ENCODE results near the gene EQTN. TPM values are rescaled to one million over a fixed set of nuclear protein-coding genes. Genes with fewer than 3 reads are reported as not detected.

Gene EQTN
- total RNA-seq, 1 experiment from 2014 or later: not detected

- ATAC-seq (no peak), DNase-seq (ENCODE audit: low read depth, low spot score) (no peak)
- no peak overlapping the region for H2AFZ ChIP-seq (ENCODE audit: low read depth, low read length, poor library complexity, severe bottlenecking)
- no peaks in the 10 kb centered on the region for H3K9me2 ChIP-seq (ENCODE audit: insufficient read depth)
- H3K27me3 ChIP-seq (ENCODE audit: insufficient read depth, low read length): no peaks in the 10 kb centered on the region
- TF ChIP-seq, protein P1, sequence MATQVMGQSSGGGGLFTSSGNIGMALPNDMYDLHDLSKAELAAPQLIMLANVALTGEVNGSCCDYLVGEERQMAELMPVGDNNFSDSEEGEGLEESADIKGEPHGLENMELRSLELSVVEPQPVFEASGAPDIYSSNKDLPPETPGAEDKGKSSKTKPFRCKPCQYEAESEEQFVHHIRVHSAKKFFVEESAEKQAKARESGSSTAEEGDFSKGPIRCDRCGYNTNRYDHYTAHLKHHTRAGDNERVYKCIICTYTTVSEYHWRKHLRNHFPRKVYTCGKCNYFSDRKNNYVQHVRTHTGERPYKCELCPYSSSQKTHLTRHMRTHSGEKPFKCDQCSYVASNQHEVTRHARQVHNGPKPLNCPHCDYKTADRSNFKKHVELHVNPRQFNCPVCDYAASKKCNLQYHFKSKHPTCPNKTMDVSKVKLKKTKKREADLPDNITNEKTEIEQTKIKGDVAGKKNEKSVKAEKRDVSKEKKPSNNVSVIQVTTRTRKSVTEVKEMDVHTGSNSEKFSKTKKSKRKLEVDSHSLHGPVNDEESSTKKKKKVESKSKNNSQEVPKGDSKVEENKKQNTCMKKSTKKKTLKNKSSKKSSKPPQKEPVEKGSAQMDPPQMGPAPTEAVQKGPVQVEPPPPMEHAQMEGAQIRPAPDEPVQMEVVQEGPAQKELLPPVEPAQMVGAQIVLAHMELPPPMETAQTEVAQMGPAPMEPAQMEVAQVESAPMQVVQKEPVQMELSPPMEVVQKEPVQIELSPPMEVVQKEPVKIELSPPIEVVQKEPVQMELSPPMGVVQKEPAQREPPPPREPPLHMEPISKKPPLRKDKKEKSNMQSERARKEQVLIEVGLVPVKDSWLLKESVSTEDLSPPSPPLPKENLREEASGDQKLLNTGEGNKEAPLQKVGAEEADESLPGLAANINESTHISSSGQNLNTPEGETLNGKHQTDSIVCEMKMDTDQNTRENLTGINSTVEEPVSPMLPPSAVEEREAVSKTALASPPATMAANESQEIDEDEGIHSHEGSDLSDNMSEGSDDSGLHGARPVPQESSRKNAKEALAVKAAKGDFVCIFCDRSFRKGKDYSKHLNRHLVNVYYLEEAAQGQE (IDR thresholded peaks at IDR 0.05; ENCODE audit: low read depth): no peak
- no peak for TF ChIP-seq FOSL1 (IDR thresholded peaks at IDR 0.05; ENCODE audit: low read depth)
- TF ChIP-seq, protein P2, sequence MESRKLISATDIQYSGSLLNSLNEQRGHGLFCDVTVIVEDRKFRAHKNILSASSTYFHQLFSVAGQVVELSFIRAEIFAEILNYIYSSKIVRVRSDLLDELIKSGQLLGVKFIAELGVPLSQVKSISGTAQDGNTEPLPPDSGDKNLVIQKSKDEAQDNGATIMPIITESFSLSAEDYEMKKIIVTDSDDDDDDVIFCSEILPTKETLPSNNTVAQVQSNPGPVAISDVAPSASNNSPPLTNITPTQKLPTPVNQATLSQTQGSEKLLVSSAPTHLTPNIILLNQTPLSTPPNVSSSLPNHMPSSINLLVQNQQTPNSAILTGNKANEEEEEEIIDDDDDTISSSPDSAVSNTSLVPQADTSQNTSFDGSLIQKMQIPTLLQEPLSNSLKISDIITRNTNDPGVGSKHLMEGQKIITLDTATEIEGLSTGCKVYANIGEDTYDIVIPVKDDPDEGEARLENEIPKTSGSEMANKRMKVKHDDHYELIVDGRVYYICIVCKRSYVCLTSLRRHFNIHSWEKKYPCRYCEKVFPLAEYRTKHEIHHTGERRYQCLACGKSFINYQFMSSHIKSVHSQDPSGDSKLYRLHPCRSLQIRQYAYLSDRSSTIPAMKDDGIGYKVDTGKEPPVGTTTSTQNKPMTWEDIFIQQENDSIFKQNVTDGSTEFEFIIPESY (IDR thresholded peaks at IDR 0.05; ENCODE audit: extremely low read depth, insufficient replicate concordance, low read length): no peak
- no peak for TF ChIP-seq POLR2AphosphoS5 (IDR thresholded peaks at IDR 0.05; ENCODE audit: low read depth, low read length)
- TF ChIP-seq EZH2phosphoT487 (IDR thresholded peaks at IDR 0.05; ENCODE audit: borderline replicate concordance): no peak
- no peak for TF ChIP-seq ZFX (IDR thresholded peaks at IDR 0.05)
- H3K9me3 ChIP-seq (ENCODE audit: control insufficient read depth in 1 of 2, insufficient read depth in 1 of 2, low read depth in 1 of 2, low read length in 2 of 2): no peaks in the 10 kb centered on the region
- BruUV-seq (replicated peaks): no TSS peak
- no peak overlapping the region for H3K4me2 ChIP-seq (ENCODE audit: low read length)
- H3K27ac ChIP-seq (ENCODE audit: low read depth, low read length): no peak overlapping the region
- H3K4me1 ChIP-seq (ENCODE audit: control insufficient read depth in 1 of 2, insufficient read depth in 2 of 2, low read length in 2 of 2): no peaks in the 10 kb centered on the region
- POLR2A ChIA-PET: no interaction called here
- no peaks in the 10 kb centered on the region for H3K79me2 ChIP-seq (ENCODE audit: insufficient read depth, low read length)
- RAD21 ChIA-PET (ENCODE audit: low non-redundant PET in 1 of 2, low total read pairs in 2 of 2, uncharacterized antibody in 2 of 2, unreplicated experiment in 2 of 2): no interaction called here
- H4K20me1 ChIP-seq (ENCODE audit: insufficient read depth): no peaks in the 10 kb centered on the region
- H3K4me3 ChIP-seq (replicated peaks in 1 of 2; ENCODE audit: low read depth in 1 of 2, low read length in 2 of 2): no peak overlapping the region
- no peak overlapping the region for H3K9ac ChIP-seq (ENCODE audit: low read length)
- intact Hi-C loops (cut with micrococcal nuclease): no loop called here
- H3K36me3 ChIP-seq (ENCODE audit: control insufficient read depth in 1 of 2, insufficient read depth in 2 of 2, low read length in 2 of 2): no peaks in the 10 kb centered on the region
- CTCF ChIA-PET: no interaction called here
Observed at GRCh38 chr9:27344776-27345175, 47.8 kb upstream of the EQTN start.

Measured in HCT116 (cell line).